ENCODE results near the gene NSMCE1.

DNA sequence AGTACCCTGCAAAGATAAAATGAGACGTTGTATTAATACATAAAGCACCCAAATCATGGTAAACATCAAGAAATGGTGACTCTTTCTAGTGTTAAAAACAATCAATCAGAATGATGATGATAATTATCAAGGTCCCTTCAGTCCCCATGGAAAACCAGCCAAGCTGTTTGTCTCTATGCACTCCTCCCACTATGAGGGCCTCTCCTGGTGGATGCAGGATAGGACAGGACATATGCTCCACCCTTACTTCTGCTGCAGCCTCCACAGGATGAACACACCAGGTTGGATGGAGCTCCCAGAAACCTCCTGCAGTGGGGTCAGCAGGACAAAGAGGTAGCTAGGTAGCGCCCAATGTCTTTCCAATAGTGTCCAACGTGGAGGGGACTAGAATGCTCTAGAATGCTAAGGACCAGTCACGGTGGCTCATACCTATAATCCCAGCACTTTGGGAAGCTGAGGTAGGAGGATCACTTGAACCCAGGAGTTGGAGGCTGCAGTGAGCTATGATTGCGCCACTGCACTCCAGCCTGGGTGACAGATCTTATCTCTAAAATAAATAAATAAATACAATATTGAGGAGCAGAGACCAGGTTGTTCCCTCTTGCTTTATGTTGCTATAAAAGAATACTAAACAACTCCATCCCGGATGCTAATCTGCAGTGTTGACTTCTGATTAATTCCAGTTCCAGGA lies 75.1 kb downstream of the NSMCE1 start:
- TF ChIP-seq, protein P1, sequence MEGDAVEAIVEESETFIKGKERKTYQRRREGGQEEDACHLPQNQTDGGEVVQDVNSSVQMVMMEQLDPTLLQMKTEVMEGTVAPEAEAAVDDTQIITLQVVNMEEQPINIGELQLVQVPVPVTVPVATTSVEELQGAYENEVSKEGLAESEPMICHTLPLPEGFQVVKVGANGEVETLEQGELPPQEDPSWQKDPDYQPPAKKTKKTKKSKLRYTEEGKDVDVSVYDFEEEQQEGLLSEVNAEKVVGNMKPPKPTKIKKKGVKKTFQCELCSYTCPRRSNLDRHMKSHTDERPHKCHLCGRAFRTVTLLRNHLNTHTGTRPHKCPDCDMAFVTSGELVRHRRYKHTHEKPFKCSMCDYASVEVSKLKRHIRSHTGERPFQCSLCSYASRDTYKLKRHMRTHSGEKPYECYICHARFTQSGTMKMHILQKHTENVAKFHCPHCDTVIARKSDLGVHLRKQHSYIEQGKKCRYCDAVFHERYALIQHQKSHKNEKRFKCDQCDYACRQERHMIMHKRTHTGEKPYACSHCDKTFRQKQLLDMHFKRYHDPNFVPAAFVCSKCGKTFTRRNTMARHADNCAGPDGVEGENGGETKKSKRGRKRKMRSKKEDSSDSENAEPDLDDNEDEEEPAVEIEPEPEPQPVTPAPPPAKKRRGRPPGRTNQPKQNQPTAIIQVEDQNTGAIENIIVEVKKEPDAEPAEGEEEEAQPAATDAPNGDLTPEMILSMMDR (IDR thresholded peaks at IDR 0.05): peak in 3 of 6 experiments; percentile 19 to 20 (median 20)
- no peak for TF ChIP-seq POLR2A (IDR thresholded peaks at IDR 0.05)
